DND-41 (cell line): ENCODE results near the gene YTHDF1.

ENCODE experiments used
- ATAC-seq: fragments of 200-7000 bp; cut with Tn5 transposase; 3 replicates; pipeline ENCODE4 v1.9.1; 2021; ENCODE audit warnings: low read depth; ENCODE audit not compliant: insufficient read depth
- DNase-seq: peaks from one replicate; pipeline ENCODE4 v3.0.0-alpha.2; 2020
- H2AFZ ChIP-seq: 2 replicates; pipeline ENCODE4 v1.6.0; 2012; ENCODE audit warnings: low read depth, low read length
- H3K27ac ChIP-seq: 2 replicates; pipeline ENCODE4 v1.5.1; 2012; ENCODE audit warnings: low read length, inconsistent platforms
- H3K27me3 ChIP-seq: fragments of 200-600 bp; sonication (generic); 2 replicates; pipeline ENCODE4 v1.6.0; 2012; ENCODE audit warnings: low read length, mild to moderate bottlenecking, inconsistent platforms; ENCODE audit not compliant: insufficient read depth, poor library complexity
- H3K36me3 ChIP-seq: 2 replicates; pipeline ENCODE4 v1.5.1; 2012; ENCODE audit warnings: low read length, inconsistent platforms; ENCODE audit not compliant: insufficient read depth
- H3K4me1 ChIP-seq: 2 replicates; pipeline ENCODE4 v1.5.1; 2012; ENCODE audit warnings: mild to moderate bottlenecking, low read length; ENCODE audit not compliant: insufficient read depth
- H3K4me2 ChIP-seq: 2 replicates; pipeline ENCODE4 v1.6.0; 2012; ENCODE audit warnings: mild to moderate bottlenecking, moderate library complexity, low read length, inconsistent platforms; ENCODE audit not compliant: insufficient read depth
- H3K4me3 ChIP-seq, 2 experiments: fragments of 200-600 bp in 1 of 2; shearing (Covaris generic) in 1 of 2; 2 replicates each; pipeline ENCODE4 v1.5.1; 2012 to 2016; ENCODE audit warnings: inconsistent platforms in 2 of 2, low read length in 2 of 2, mild to moderate bottlenecking in 2 of 2, low read depth in 1 of 2, moderate library complexity in 1 of 2
- H3K79me2 ChIP-seq: 2 replicates; pipeline ENCODE4 v1.6.0; 2012; ENCODE audit warnings: low read length, inconsistent platforms; ENCODE audit not compliant: insufficient read depth
- H3K9ac ChIP-seq: 2 replicates; pipeline ENCODE4 v1.6.0; 2012; ENCODE audit warnings: low read depth, mild to moderate bottlenecking, inconsistent platforms, low read length, moderate library complexity
- H3K9me3 ChIP-seq: 2 replicates; pipeline ENCODE4 v1.5.1; 2012; ENCODE audit warnings: low read length, moderate library complexity, mild to moderate bottlenecking, inconsistent platforms; ENCODE audit not compliant: insufficient read depth, severe bottlenecking
- H4K20me1 ChIP-seq: 2 replicates; pipeline ENCODE4 v1.6.0; 2012; ENCODE audit warnings: low read length; ENCODE audit not compliant: insufficient read depth
- CTCF ChIP-seq: IDR thresholded peaks from 2 replicates; pipeline ENCODE4 v1.5.1; 2012; ENCODE audit warnings: borderline replicate concordance, low read length, moderate library complexity, mild to moderate bottlenecking; ENCODE audit not compliant: poor library complexity, severe bottlenecking; ENCODE audit errors: extremely low read depth
- EZH2 ChIP-seq: IDR thresholded peaks from 3 replicates; pipeline ENCODE4 v1.6.1; 2012; ENCODE audit warnings: borderline replicate concordance, low read depth, mild to moderate bottlenecking, moderate library complexity, low read length, inconsistent platforms; ENCODE audit not compliant: severe bottlenecking

The YTHDF1 gene

GRCh38 chr20:63150391-63150898, 65.5 kb downstream of the YTHDF1 start:
- Histone ChIP-seq H3K27ac (no peak overlapping the region), H3K27me3 (peaks cover 29% of the 10 kb centered on the region), H3K9ac (no peak overlapping the region), H3K4me3 (no peak overlapping the region), H3K4me2 (no peak overlapping the region), H3K4me1 (no peaks in the 10 kb centered on the region), H2AFZ (no peak overlapping the region), H3K36me3 (no peaks in the 10 kb centered on the region), H3K79me2 (no peaks in the 10 kb centered on the region), H3K9me3 (peaks cover 5% of the 10 kb centered on the region), H4K20me1 (peaks cover 5% of the 10 kb centered on the region; the same call in 1 of the 2 replicates)
- DNase-seq = no peak
- TF ChIP-seq CTCF = no peak
- TF ChIP-seq EZH2 = no peak
- no peak for ATAC-seq

- Histone ChIP-seq H3K4me2 (no peak overlapping the region), H3K27me3 (peaks cover 21% of the 10 kb centered on the region), H3K4me1 (no peaks in the 10 kb centered on the region), H2AFZ (no peak overlapping the region), H3K9ac (no peak overlapping the region), H4K20me1 (no peaks in the 10 kb centered on the region; the same call in 1 of the 2 replicates), H3K9me3 (peaks cover 5% of the 10 kb centered on the region), H3K27ac (no peak overlapping the region), H3K36me3 (no peaks in the 10 kb centered on the region), H3K4me3 (no peak overlapping the region), H3K79me2 (no peaks in the 10 kb centered on the region)
- DNase-seq (no peak), ATAC-seq (no peak)
- TF ChIP-seq EZH2 = no peak
These were observed 66.3 kb downstream of the YTHDF1 start for GRCh38 chr20:63149531-63150192.

GRCh38 chr20:63148696-63149095, 67.2 kb downstream of the YTHDF1 start:
- no peaks in the 10 kb centered on the region for H3K4me1 ChIP-seq
- no peak overlapping the region for H3K9ac ChIP-seq
- H3K27me3 ChIP-seq = peaks cover 13% of the 10 kb centered on the region
- no peak overlapping the region for H3K4me3 ChIP-seq
- DNase-seq (no peak), ATAC-seq (no peak)
- H3K79me2 ChIP-seq = no peaks in the 10 kb centered on the region
- no peak overlapping the region for H3K27ac ChIP-seq
- H3K36me3 ChIP-seq = no peaks in the 10 kb centered on the region
- H3K4me2 ChIP-seq = no peak overlapping the region
- no peaks in the 10 kb centered on the region; the same call in 1 of the 2 replicates for H4K20me1 ChIP-seq
- H3K9me3 ChIP-seq = peaks cover 5% of the 10 kb centered on the region
- H2AFZ ChIP-seq = no peak overlapping the region
- TF ChIP-seq EZH2 (no peak), CTCF (no peak)

GRCh38 chr20:63147532-63147931, 68.4 kb downstream of the YTHDF1 start:
- Histone ChIP-seq H2AFZ (no peak overlapping the region), H3K27ac (no peak overlapping the region), H3K4me2 (no peak overlapping the region), H3K79me2 (no peaks in the 10 kb centered on the region), H3K9ac (no peak overlapping the region), H3K36me3 (no peaks in the 10 kb centered on the region), H4K20me1 (no peaks in the 10 kb centered on the region; the same call in 1 of the 2 replicates), H3K27me3 (peaks cover 3% of the 10 kb centered on the region), H3K4me3 (no peak overlapping the region), H3K4me1 (no peaks in the 10 kb centered on the region), H3K9me3 (peaks cover 5% of the 10 kb centered on the region)
- ATAC-seq = no peak
- TF ChIP-seq EZH2 (no peak), CTCF (no peak)
- no peak for DNase-seq
